Panc1 (cell line): ENCODE results near the gene CLIC1. TPM values are rescaled to one million over a fixed set of nuclear protein-coding genes. Genes with fewer than 3 reads are reported as not detected.
A peak's percentile ranks its signal among the peaks of the same experiment; 100 is the strongest.

Source experiments
- ATAC-seq: fragments of 200-7000 bp; cut with Tn5 transposase; 2 replicates; pipeline ENCODE4 v1.9.1; 2020; ENCODE audit warnings: mild to moderate bottlenecking, moderate library complexity
- Bru-seq: library from RNA; stranded (reverse); fragments of 400-500 nt; gene quantifications from one replicate; lab custom pipeline; 2021; lab: Mats Ljungman, UMichigan
- BruChase-seq, 2 experiments: library from RNA; stranded (reverse); fragments of 400-500 nt; gene quantifications; one replicate each; lab custom pipeline; 2021; lab: Mats Ljungman, UMichigan
- BruUV-seq: library from RNA; stranded (reverse); fragments of 400-500 nt; replicated peaks from 2 replicates; lab custom pipeline; 2021; lab: Mats Ljungman, UMichigan
- CTCF ChIA-PET: fragments of 300-600 bp; sonication (Branson Sonifier 250); formaldehyde crosslinking; loops from one replicate; lab custom pipeline; 2022; ENCODE audit warnings: antibody characterized with exemption; lab: Charles Lee
- POLR2A ChIA-PET: fragments of 300-600 bp; sonication (Branson Sonifier 250); formaldehyde crosslinking; loops from one replicate; lab custom pipeline; 2022; ENCODE audit warnings: antibody characterized with exemption; lab: Charles Lee
- DNase-seq: peaks from one replicate; pipeline ENCODE4 v3.0.0-alpha.2; 2010; ENCODE audit warnings: low read depth, low spot score
- H3K27ac ChIP-seq: 2 replicates; pipeline ENCODE4 v1.5.1; 2011; ENCODE audit warnings: mild to moderate bottlenecking, low read length, inconsistent platforms
- H3K27me3 ChIP-seq: fragments of 200-500 bp; sonication (Bioruptor generic); 2 replicates; pipeline ENCODE4 v1.6.0; 2014; ENCODE audit warnings: low read length, inconsistent platforms; ENCODE audit not compliant: control insufficient read depth, insufficient read depth
- H3K36me3 ChIP-seq: fragments of 200-500 bp; sonication (Bioruptor generic); 2 replicates; pipeline ENCODE4 v1.5.1; 2014; ENCODE audit warnings: inconsistent platforms, mild to moderate bottlenecking, low read length, moderate library complexity; ENCODE audit not compliant: control insufficient read depth, insufficient read depth
- H3K4me1 ChIP-seq: 2 replicates; pipeline ENCODE4 v1.5.1; 2011; ENCODE audit warnings: inconsistent platforms, mild to moderate bottlenecking, low read length, moderate library complexity; ENCODE audit not compliant: control insufficient read depth, insufficient read depth
- H3K4me3 ChIP-seq, 2 experiments: 2 replicates each; pipeline ENCODE4 v1.5.1; 2011 to 2012; ENCODE audit warnings: low read depth in 2 of 2, low read length in 2 of 2, mild to moderate bottlenecking in 2 of 2, inconsistent platforms in 1 of 2, moderate library complexity in 1 of 2
- H3K9me3 ChIP-seq: fragments of 200-500 bp; sonication (Bioruptor generic); 2 replicates; pipeline ENCODE4 v1.5.1; 2014; ENCODE audit warnings: low read depth, mild to moderate bottlenecking, inconsistent platforms, low read length, moderate library complexity; ENCODE audit not compliant: control insufficient read depth, insufficient read depth
- CTCF ChIP-seq: fragments of 450-650 bp; IDR thresholded peaks from 2 replicates; pipeline ENCODE4 v1.5.1; 2017; ENCODE audit warnings: mild to moderate bottlenecking
- POLR2AphosphoS5 ChIP-seq: IDR thresholded peaks from 2 replicates; pipeline ENCODE4 v1.6.1; 2012; ENCODE audit warnings: mild to moderate bottlenecking, low read depth, low read length, moderate library complexity
- REST ChIP-seq, 2 experiments: IDR thresholded peaks; 2 replicates each; pipeline ENCODE4 v1.6.1; 2011 to 2012; ENCODE audit warnings: low read depth in 2 of 2, control low read depth in 1 of 2, low read length in 1 of 2, mild to moderate bottlenecking in 1 of 2, moderate library complexity in 1 of 2; ENCODE audit not compliant: insufficient read depth in 1 of 2
- SIN3A ChIP-seq: IDR thresholded peaks from 2 replicates; pipeline ENCODE4 v1.6.1; 2012; ENCODE audit warnings: low read depth, mild to moderate bottlenecking, low read length, moderate library complexity, borderline replicate concordance; ENCODE audit not compliant: insufficient read depth
- TCF7L2 ChIP-seq: IDR thresholded peaks from 2 replicates; pipeline ENCODE4 v1.6.1; 2011; ENCODE audit warnings: mild to moderate bottlenecking, low read depth, low read length, inconsistent platforms
- in situ Hi-C: cut with HindIII; loops from 2 replicates; pipeline ENCODE4 v1.10.0; 2016; ENCODE audit warnings: low sequenced_read_pairs, low pct_unique_long_range_greater_than_20kb
- intact Hi-C: fragments of 100-400 bp; cut with micrococcal nuclease; formaldehyde crosslinking; loops from one replicate; pipeline ENCODE4 v1.10.0; 2022; ENCODE audit not compliant: unreplicated experiment
- long read RNA-seq: library from polyadenylated mRNA; unstranded; transcript quantifications from one replicate; pipeline ENCODE4 v2.0.0, GENCODE V29; 2021; ENCODE audit not compliant: unreplicated experiment
- polyA plus RNA-seq: library from polyadenylated mRNA; unstranded; fragments of >200 nt; gene quantifications from one replicate; pipeline ENCODE4 v1.2.1, GENCODE V29; 2012; ENCODE audit warnings: missing spikeins; ENCODE audit not compliant: insufficient read length
- total RNA-seq: library from RNA; stranded (reverse); gene quantifications from one replicate; pipeline ENCODE4 v1.2.1, GENCODE V29; 2021; ENCODE audit not compliant: unreplicated experiment

Gene CLIC1
- total RNA-seq: 583 TPM
- 576 TPM for polyA plus RNA-seq
- Bru-seq, nascent RNA: percentile 93 among the genes with signal in this experiment
- percentile 94 among the genes with signal in this experiment for BruChase-seq, experiment 1, labeled RNA remaining after a 2-hour chase
- BruChase-seq, experiment 2, labeled RNA remaining after a 6-hour chase: percentile 98 among the genes with signal in this experiment
- long read RNA-seq, transcript CLIC1-208 (6 exons, 1,254 nt): major isoform, 466 of 539 reads
- long read RNA-seq, partial matches to known transcripts: 53 of 539 reads
- long read RNA-seq, other reads (novel, unspliced or antisense): 17 of 539 reads

- Histone ChIP-seq H3K36me3 (peaks cover 21% of the 10 kb centered on the region), H3K27ac (peak within 1 kb of the TSS; percentile 100), H3K4me3 (peak within 1 kb of the TSS; percentile 99 to 100), H3K4me1 (peaks cover 57% of the 10 kb centered on the region), H3K9me3 (no peaks in the 10 kb centered on the region), H3K27me3 (no peaks in the 10 kb centered on the region)
- ATAC-seq (peak; percentile 69), DNase-seq (no peak)
- 0 out of 2 replicates have a peak, but pooled peaks have one; percentile 54 for TF ChIP-seq SIN3A
- TF ChIP-seq POLR2AphosphoS5: peak; percentile 83
- no peak for TF ChIP-seq REST (IDR thresholded peaks at IDR 0.05; ENCODE audit: insufficient read depth in 1 of 2, low read depth in 2 of 2, low read length in 1 of 2)
- no peak for TF ChIP-seq CTCF
- peak; percentile 50; the same call in 1 of the 2 replicates for TF ChIP-seq TCF7L2
- in situ Hi-C loops: no loop called here
- ChIA-PET CTCF (interaction anchor here (0.6 kb wide), 1 partner anchor 152 kb away, joined by 3 read pairs; no protein-coding TSS in a partner anchor), POLR2A (interaction anchor here (0.6 kb wide), 1 partner anchor 78 kb away, joined by 10 read pairs; the partner anchor contains the start of gene HSPA1L)
- intact Hi-C loops: loop anchor here (10.0 kb wide), 1 partner anchor 99 kb away; no protein-coding TSS in a partner anchor
- no TSS peak for BruUV-seq
Measured at GRCh38 chr6:31736021-31736767, at the start of gene CLIC1. Gene CLIC1, minus strand, starts transcription at chr6:31736530. Its CDS starts 230 bp downstream, at chr6:31736300.

GRCh38 chr6:31785475-31785874 lies 49.1 kb upstream of the CLIC1 start:
- Histone ChIP-seq H3K4me3 (no peak overlapping the region), H3K27ac (no peak overlapping the region), H3K9me3 (no peaks in the 10 kb centered on the region), H3K4me1 (no peaks in the 10 kb centered on the region), H3K27me3 (no peaks in the 10 kb centered on the region), H3K36me3 (peaks cover 7% of the 10 kb centered on the region; the same call in 1 of the 2 replicates)
- BruUV-seq: no TSS peak
- intact Hi-C loops (no loop called here), in situ Hi-C loops (no loop called here)
- TF ChIP-seq POLR2AphosphoS5: no peak
- TF ChIP-seq CTCF: no peak
- no peak for TF ChIP-seq TCF7L2
- TF ChIP-seq SIN3A: no peak
- no peak for TF ChIP-seq REST (IDR thresholded peaks at IDR 0.05; ENCODE audit: insufficient read depth in 1 of 2, low read depth in 2 of 2, low read length in 1 of 2)
- no peak for DNase-seq
- POLR2A ChIA-PET: interaction anchor here (0.6 kb wide), 1 partner anchor 10 kb away, joined by 3 read pairs; no protein-coding TSS in a partner anchor
- ATAC-seq: no peak
- CTCF ChIA-PET: no interaction called here
